NCI-H82 (cell line): Measurements from ENCODE around the gene COPRS.
"Not testable (repeated sequence)": the region's sequence is repeated elsewhere in the genome, so short reads cannot be mapped to it uniquely, and the experiment has no call there.

Experiments
- DNase-seq: peaks from one replicate; lab custom pipeline; 2025; lab: John Stamatoyannopoulos, UW

The COPRS gene

GRCh38 chr17:31843070-31843745 lies 15.8 kb downstream of the COPRS start:
- DNase-seq = no peak

GRCh38 chr17:31842195-31843069 lies 16.6 kb downstream of the COPRS start:
- peak; percentile 91 for DNase-seq

- DNase-seq = no peak
Observed at GRCh38 chr17:31841850-31842194, 17.2 kb downstream of the COPRS start.

- peak; percentile 79 for DNase-seq
Observed at GRCh38 chr17:31838636-31839225, 20.3 kb downstream of the COPRS start.

- no peak for DNase-seq
Observed at GRCh38 chr17:31835984-31836383, 23.1 kb downstream of the COPRS start.

- no peak for DNase-seq
Observed at GRCh38 chr17:31834448-31834847, 24.6 kb downstream of the COPRS start.

GRCh38 chr17:31832746-31833145 lies 26.3 kb downstream of the COPRS start:
- DNase-seq = no peak

GRCh38 chr17:31830971-31831858 lies 27.8 kb downstream of the COPRS start:
- no peak for DNase-seq

- DNase-seq = no peak
Observed at GRCh38 chr17:31829649-31830048, 29.4 kb downstream of the COPRS start.

- not testable (repeated sequence) for DNase-seq
Observed at GRCh38 chr17:31828955-31829354, 30.1 kb downstream of the COPRS start.

GRCh38 chr17:31825961-31826691 lies 32.9 kb downstream of the COPRS start:
- DNase-seq = no peak

- DNase-seq = no peak
Observed at GRCh38 chr17:31824766-31825360, 34.2 kb downstream of the COPRS start.

- DNase-seq = no peak
Observed at GRCh38 chr17:31823014-31823413, 36.0 kb downstream of the COPRS start.

- no peak for DNase-seq
Observed at GRCh38 chr17:31820691-31821435, 38.2 kb downstream of the COPRS start.

- DNase-seq = no peak
Observed at GRCh38 chr17:31819578-31819977, 39.5 kb downstream of the COPRS start.

GRCh38 chr17:31818863-31819262 lies 40.2 kb downstream of the COPRS start:
- not testable (repeated sequence) for DNase-seq

GRCh38 chr17:31815212-31815730 lies 43.8 kb downstream of the COPRS start:
- no peak for DNase-seq

GRCh38 chr17:31811101-31811500 lies 47.9 kb downstream of the COPRS start:
- DNase-seq = no peak

- not testable (repeated sequence) for DNase-seq
Observed at GRCh38 chr17:31809876-31810275, 49.2 kb downstream of the COPRS start.

- no peak for DNase-seq
Observed at GRCh38 chr17:31808521-31809050, 50.5 kb downstream of the COPRS start.
